GM12874 (cell line): ENCODE results near the gene TASOR2.

Experiments used
- CTCF ChIP-seq: IDR thresholded peaks from 2 replicates; pipeline ENCODE4 v1.5.1; 2011; ENCODE audit warnings: low read depth, mild to moderate bottlenecking, control low read depth, low read length, moderate library complexity; ENCODE audit not compliant: insufficient read depth

Gene TASOR2

GRCh38 chr10:5691786-5692185, 7.1 kb downstream of the TASOR2 start:
- no peak for TF ChIP-seq CTCF

- no peak for TF ChIP-seq CTCF
Observed at GRCh38 chr10:5692461-5693358, 8.1 kb downstream of the TASOR2 start.

- TF ChIP-seq CTCF = no peak
Observed at GRCh38 chr10:5694573-5694972, 9.9 kb downstream of the TASOR2 start.

- TF ChIP-seq CTCF = no peak
Observed at GRCh38 chr10:5697342-5697741, 12.7 kb downstream of the TASOR2 start.

GRCh38 chr10:5698062-5698461, 13.4 kb downstream of the TASOR2 start:
- TF ChIP-seq CTCF = no peak

GRCh38 chr10:5708356-5708755, 23.7 kb downstream of the TASOR2 start:
- TF ChIP-seq CTCF = no peak

GRCh38 chr10:5709865-5710264, 25.2 kb downstream of the TASOR2 start:
- no peak for TF ChIP-seq CTCF
